VCaP (cell line): ENCODE measurements around the gene CILP.

Source experiments
- H3K27ac ChIP-seq: fragments of 450-650 bp; 2 replicates; pipeline ENCODE4 v1.5.1; 2017
- TF ChIP-seq, protein P1 (sequence below): fragments of 450-650 bp; conservative IDR thresholded peaks from 2 replicates; pipeline ENCODE4 v1.5.1; 2017; ENCODE audit warnings: mild to moderate bottlenecking, moderate library complexity

Gene CILP

DNA sequence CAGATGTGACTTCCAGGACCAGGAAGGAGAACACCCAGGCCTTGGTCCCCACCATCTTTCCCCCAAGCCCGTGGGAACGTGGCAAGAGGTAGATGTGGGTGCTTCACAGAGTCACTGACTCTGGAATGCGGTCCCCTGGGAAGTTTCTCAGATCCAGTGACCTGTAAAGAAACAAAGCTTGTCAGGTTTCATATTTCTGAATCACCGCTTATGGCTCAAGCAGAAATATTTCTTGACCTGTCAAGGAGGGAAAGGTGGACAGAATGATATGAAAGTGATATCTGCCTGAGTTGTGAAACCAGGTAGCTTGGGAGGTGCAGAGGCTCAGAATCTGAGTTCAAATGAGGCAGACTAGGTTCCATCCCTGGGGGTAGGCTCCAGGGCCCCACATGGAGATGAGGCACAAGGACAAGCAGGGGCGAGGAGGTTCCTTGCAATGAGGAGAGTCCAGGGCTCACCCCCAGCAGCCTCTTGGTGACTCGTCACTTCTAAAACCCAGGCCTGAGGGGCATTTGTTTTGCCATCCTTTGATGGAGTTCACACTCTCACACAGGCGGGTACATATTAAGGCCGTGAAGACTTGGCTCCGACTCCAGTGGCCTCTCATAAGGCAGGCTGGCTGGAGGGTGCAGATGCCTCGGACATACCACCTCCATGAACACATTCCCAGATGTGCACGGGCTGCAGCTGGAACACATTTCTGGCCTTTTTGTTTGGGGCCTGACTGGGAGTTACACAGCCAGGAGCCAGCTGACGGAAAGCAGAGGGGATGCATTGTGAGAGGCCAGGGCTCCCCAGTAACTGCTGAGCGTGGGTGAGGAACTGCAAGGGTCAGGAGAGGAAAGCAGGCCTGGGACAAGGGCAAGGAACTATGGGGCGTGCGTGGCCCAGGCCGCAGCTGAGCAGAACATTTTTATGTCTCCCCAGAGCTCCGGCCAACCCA lies 1.3 kb downstream of the CILP start:
- no peak overlapping the region for H3K27ac ChIP-seq
- TF ChIP-seq, protein P1, sequence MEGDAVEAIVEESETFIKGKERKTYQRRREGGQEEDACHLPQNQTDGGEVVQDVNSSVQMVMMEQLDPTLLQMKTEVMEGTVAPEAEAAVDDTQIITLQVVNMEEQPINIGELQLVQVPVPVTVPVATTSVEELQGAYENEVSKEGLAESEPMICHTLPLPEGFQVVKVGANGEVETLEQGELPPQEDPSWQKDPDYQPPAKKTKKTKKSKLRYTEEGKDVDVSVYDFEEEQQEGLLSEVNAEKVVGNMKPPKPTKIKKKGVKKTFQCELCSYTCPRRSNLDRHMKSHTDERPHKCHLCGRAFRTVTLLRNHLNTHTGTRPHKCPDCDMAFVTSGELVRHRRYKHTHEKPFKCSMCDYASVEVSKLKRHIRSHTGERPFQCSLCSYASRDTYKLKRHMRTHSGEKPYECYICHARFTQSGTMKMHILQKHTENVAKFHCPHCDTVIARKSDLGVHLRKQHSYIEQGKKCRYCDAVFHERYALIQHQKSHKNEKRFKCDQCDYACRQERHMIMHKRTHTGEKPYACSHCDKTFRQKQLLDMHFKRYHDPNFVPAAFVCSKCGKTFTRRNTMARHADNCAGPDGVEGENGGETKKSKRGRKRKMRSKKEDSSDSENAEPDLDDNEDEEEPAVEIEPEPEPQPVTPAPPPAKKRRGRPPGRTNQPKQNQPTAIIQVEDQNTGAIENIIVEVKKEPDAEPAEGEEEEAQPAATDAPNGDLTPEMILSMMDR, result no peak

DNA sequence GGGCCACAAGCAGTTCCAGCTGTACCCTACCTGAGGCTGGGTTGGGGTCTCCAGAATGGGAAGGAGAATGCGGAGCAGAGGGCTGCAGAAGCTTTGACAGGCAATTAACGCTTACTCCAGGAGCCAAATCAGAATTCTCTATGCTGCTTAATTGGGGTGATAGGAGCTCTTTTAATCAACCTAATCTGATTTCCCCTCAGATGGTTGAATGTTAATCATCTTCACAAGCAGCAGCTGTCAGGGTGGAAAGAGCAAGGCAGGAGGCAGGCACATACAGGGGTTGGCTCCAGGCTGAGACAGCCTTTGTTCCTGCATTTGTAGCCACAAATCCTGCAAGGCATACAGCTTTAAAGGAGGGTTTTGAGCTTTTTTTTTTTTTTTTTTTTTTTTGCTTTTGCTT lies 2.6 kb downstream of the CILP start:
- no peak overlapping the region for H3K27ac ChIP-seq
- TF ChIP-seq, protein P1, result no peak

DNA sequence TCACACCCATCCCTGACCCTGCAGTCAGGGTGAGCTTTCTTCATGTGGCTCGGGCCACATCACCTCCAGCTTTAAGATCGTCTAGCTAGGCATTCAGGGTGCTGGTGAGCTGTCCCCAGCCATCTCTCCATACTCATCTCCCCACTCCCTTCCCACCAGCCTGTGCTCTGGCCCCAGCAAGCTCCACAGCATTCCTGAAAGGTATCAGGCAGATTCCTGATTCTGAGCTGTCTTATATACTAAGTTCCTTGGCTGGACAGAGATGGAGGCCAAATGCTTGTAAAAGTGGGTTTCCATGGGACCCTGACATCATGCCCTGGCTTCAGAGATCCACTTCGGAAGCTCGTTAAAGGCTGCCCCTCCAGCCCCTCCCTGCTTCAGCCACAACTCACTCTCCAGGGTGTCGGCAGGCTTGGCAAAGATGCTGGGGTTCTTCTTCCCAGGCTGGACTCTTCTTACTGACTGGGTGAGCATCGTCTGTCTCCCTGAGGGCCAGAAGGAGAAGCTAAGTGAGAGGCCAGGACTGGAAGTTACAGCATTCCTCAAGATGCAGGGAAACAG lies 3.9 kb downstream of the CILP start:
- no peak overlapping the region for H3K27ac ChIP-seq
- TF ChIP-seq, protein P1, result no peak

DNA sequence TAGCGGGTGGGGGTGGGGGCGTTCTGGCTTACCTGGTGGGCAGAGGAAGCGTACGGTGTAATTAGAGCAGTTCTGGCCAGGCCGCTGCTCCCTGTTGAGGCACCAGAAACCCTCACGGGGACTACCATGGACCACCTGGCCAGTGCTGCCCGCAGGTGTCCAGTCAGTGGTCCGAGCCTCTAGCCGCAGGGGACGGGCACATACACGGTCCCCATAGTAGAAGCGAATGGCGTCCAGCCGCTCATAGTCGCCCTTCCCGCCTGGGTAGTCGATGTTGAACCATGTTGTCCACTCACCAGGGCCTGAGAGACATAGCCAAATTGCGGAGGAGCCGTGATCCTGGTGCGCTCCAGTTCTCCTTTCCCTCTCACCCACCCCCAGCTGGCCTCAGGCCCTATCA lies 4.5 kb downstream of the CILP start:
- H3K27ac ChIP-seq, result no peak overlapping the region
- TF ChIP-seq, protein P1, result no peak

GRCh38 chr15:65204931-65205660 lies 6.2 kb downstream of the CILP start:
- H3K27ac ChIP-seq, result no peak overlapping the region
- TF ChIP-seq, protein P1, result no peak

DNA sequence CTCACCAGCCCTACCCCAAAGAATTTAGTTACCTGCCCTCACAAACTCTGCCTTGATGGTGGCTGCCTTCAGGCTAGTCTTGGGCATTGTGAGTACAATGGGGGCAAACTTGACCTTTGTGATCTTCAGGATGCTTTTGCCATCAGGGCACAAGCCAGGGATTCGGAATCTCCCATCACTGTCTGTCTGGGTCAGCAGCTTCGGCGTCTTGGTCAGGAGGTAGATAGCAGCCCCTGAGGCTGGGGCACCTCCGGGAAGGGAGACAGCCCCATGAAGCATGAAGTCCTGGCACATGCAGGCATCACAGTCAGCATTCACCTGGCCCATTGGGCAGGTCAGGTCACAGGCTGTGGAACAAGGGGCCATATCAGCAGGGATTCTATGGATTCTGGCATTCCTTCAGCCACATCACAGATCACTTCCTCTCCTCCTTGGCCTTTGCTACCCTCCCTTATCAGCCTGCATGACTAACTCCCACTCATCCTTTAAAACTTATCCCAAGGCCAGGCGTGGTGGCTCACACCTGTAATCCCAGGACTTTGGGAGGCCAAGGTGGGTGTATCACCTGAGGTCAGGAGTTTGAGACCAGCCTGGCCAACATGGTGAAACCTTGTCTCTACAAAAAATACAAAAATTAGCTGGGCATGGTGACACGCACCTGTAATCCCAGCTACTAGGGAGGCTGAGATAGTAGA lies 6.9 kb downstream of the CILP start:
- TF ChIP-seq, protein P1, result no peak
- H3K27ac ChIP-seq, result no peak overlapping the region
